ENCODE data around the gene CEP89.

CEP89 gene

DNA sequence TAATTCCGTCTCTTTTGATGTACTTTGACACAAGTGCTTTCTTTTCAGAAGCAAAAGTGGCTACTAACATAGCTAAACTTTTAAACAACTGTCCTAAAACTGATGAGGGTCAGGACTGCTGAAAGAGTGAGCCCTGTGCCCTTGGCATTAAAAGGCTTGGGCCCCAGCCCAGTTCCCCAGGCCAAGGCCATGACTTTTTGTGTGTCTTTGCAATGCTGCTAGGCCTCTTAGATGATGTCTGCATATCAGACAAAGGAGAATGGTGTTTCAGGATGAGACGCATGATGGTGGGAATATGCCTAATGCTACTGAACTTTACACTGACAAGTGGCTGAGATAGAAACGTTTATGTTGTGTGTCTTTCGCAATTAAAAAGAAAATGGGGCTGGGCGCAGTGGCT lies 140.1 kb downstream of the CEP89 start:
- no peak for DNase-seq

DNA sequence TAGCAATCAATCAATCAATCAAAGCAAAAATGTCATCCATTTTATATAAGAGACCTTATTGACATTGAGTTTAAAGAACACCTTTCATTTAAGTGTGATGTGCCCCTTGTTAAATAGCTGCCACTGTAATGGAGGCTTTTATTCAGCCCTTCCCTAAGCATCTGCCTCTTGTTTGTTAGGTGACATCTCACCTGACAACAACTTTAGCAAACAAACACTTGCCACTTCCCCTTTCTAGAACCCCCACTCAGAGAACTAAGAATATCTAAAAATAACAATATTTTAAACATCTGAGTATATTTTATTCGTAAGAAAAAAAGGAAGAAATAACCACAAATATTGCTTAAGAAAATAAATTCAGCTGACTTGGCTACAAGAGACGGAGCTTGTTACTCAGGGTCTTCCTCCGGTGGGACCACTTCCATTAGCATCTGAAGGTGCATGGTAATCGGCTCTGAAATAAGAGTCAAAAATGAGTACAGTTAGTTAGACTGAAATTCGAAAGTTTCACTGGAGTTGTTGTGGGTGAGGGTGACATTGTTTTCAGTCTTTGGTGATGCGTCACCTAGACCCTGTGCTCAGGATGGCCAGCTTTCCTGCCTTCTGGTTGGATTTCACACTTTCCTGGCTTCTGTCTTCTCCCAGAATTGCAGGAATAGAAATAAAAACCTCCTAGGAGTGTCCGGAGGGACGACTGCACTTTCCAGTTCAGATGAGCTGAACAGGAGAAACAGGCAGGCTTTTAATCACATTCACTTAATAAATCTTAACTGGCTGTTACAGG lies 141.3 kb downstream of the CEP89 start:
- no peak for DNase-seq

DNA sequence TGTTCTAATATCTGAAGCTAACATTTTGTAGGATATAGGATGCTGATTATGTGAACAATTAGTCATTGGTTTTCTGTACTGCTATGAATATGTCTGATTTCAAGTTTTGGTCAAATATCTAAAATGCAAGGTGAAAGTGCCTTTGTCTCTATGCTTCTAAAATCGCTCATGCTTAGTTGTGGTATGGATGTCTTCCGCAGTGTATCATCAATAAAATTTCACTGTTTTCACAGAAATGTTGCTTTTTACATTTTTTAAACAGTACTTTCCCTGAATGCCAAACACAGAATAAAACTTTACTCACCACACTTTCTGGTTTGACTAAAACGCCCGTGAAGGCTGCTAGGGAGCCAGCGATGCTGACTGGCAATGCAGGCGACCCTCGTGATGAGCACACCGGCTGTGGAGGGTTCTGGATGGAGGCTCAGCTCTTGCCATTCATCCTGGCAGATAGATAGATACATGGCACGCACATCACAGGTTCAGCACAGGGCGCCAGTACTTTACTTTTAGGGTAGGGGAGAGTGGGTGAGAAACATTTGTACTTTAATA lies 142.3 kb downstream of the CEP89 start:
- peak in 1 of 2 experiments; percentile 16 for DNase-seq

DNA sequence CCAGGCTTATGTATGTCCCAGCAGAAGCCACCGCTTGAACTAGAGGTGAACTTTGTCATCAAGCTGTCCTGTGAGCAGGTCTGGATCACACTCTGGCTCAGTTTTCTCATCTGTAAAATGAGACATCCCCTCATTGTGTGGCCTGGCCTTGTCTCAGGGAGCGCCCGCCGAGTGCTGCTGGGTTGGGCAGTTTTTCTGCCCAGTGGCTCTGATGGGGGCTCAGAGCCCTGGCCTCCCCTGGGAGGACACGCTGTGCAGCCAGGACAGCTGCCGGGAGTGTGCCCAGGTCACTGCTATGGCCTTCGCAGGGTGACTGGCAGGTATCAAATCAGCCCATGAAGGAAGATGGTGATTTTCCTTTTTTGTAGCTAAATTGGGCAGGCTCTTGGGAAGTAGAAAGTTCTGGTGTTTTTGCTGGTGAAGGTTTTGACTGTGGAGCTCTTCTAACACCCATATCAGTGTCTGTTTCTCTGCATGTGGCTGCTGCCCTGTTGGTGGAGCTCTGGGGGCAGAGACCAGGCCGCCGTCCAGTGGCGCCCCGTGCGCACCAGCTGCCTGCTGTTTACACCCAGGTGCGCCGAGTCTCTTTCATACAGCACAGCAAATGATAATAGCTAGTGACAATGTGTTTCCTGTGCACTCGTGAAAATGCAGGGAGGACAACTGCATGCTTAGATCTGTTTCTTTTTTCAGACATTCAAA lies 143.0 kb downstream of the CEP89 start:
- DNase-seq, result no peak

DNA sequence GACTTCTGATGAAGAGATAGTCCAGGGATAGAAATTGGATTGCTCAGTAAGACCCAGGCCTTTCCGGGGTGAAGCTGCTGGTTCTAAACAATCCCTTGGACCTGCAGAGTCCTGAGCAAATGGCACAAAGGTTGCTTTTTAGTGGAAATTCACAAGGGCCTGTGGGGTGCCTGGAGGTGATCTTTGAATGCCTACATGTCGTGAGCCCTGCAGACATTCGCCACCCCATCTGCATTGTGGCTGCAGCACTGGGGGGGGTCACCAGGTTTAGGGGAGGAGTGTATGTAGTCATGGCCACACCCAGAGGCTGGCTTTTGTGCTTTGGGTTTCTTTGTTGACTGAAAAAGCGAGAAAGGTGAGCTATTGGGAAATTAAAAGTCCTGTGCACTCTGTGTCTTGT lies 143.6 kb downstream of the CEP89 start:
- no peak for DNase-seq

All from activated CD4-positive, alpha-beta T cell treated with anti-CD3 and anti-CD28 coated beads, Interleukin-2, amount 50 U/mL, for 48 hours (primary cell).